HG03108 (cell line): ENCODE measurements around the gene CDIP1.

Experiments
- ATAC-seq: cut with Tn5 transposase; IDR thresholded peaks from one replicate; pipeline ENCODE4 v1.9.1; 2021; ENCODE audit warnings: moderate library complexity; ENCODE audit not compliant: unreplicated experiment

The CDIP1 gene

GRCh38 chr16:4539716-4540284 lies 1.2 kb upstream of the CDIP1 start:
- no peak for ATAC-seq

- ATAC-seq: peak; percentile 15
Measured at GRCh38 chr16:4537376-4538343, 913 bp downstream of the CDIP1 start.

GRCh38 chr16:4536391-4537106 lies 2.0 kb downstream of the CDIP1 start:
- ATAC-seq: no peak

- no peak for ATAC-seq
Measured at GRCh38 chr16:4535627-4536108, 2.9 kb downstream of the CDIP1 start.

- no peak for ATAC-seq
Measured at GRCh38 chr16:4534151-4534790, 4.3 kb downstream of the CDIP1 start.

GRCh38 chr16:4533490-4533889 lies 5.1 kb downstream of the CDIP1 start:
- no peak for ATAC-seq

GRCh38 chr16:4532238-4532637 lies 6.3 kb downstream of the CDIP1 start:
- no peak for ATAC-seq

GRCh38 chr16:4531811-4532210 lies 6.8 kb downstream of the CDIP1 start:
- no peak for ATAC-seq

- no peak for ATAC-seq
Measured at GRCh38 chr16:4529085-4530060, 9.2 kb downstream of the CDIP1 start.

- no peak for ATAC-seq
Measured at GRCh38 chr16:4525634-4526277, 12.8 kb downstream of the CDIP1 start.

- no peak for ATAC-seq
Measured at GRCh38 chr16:4525069-4525468, 13.5 kb downstream of the CDIP1 start.

GRCh38 chr16:4524571-4524970 lies 14.0 kb downstream of the CDIP1 start:
- no peak for ATAC-seq

- no peak for ATAC-seq
Measured at GRCh38 chr16:4523686-4524085, 14.9 kb downstream of the CDIP1 start.

- ATAC-seq: no peak
Measured at GRCh38 chr16:4522051-4522581, 16.5 kb downstream of the CDIP1 start.

- ATAC-seq: no peak
Measured at GRCh38 chr16:4520913-4521312, 17.7 kb downstream of the CDIP1 start.

GRCh38 chr16:4519274-4520058 lies 19.1 kb downstream of the CDIP1 start:
- ATAC-seq: no peak

GRCh38 chr16:4517812-4518680 lies 20.5 kb downstream of the CDIP1 start:
- no peak for ATAC-seq
